Tibial nerve (tissue), 4 donors: ENCODE results near the gene SPNS3.

Experiments
- CTCF ChIP-seq, 5 experiments: fragments of 200-600 bp in 3 of 5; fragments of 450-650 bp in 2 of 5; sonication (generic) in 3 of 5; IDR thresholded peaks; one replicate each; pipeline ENCODE4 v1.5.1; 2016 to 2019; ENCODE audit warnings: antibody characterized with exemption in 5 of 5, mild to moderate bottlenecking in 3 of 5, moderate library complexity in 2 of 5
- EP300 ChIP-seq, 2 donors: sonication (generic); formaldehyde crosslinking; IDR thresholded peaks; one replicate each; pipeline ENCODE4 v1.6.1; 2017; ENCODE audit warnings: antibody characterized with exemption in 2 of 2, mild to moderate bottlenecking in 1 of 2
- POLR2A ChIP-seq, 2 donors: fragments of 450-650 bp; IDR thresholded peaks; one replicate each; pipeline ENCODE4 v1.6.1; 2017; ENCODE audit warnings: antibody characterized with exemption in 2 of 2, mild to moderate bottlenecking in 2 of 2, moderate library complexity in 2 of 2

- no peak for TF ChIP-seq CTCF (IDR thresholded peaks at IDR 0.05)
- no peak for TF ChIP-seq EP300 (IDR thresholded peaks at IDR 0.05)
- no peak for TF ChIP-seq POLR2A (IDR thresholded peaks at IDR 0.05)
These were observed 38.5 kb downstream of the SPNS3 start for GRCh38 chr17:4472286-4472685.
